OCI-LY7 (cell line): ENCODE results near the gene PLPPR4. TPM values are rescaled to one million over a fixed set of nuclear protein-coding genes. Genes with fewer than 3 reads are reported as not detected.

Experiments used
- BruUV-seq: library from RNA; stranded (reverse); fragments of 400-500 nt; replicated peaks from 2 replicates; lab custom pipeline; 2021; lab: Mats Ljungman, UMichigan
- CTCF ChIA-PET: fragments of 300-600 bp; sonication (Branson Sonifier 250); formaldehyde crosslinking; loops from one replicate; lab custom pipeline; 2022; ENCODE audit warnings: antibody characterized with exemption; ENCODE audit not compliant: unreplicated experiment; lab: Charles Lee
- POLR2A ChIA-PET: fragments of 300-600 bp; sonication (Branson Sonifier 250); formaldehyde crosslinking; loops from one replicate; lab custom pipeline; 2022; ENCODE audit warnings: antibody characterized with exemption; lab: Charles Lee
- DNase-seq: peaks from one replicate; pipeline ENCODE4 v3.0.0-alpha.2; 2015; ENCODE audit warnings: low spot score
- H2AFZ ChIP-seq: fragments of 200-600 bp; sonication (generic), shearing (Covaris generic); 2 replicates; pipeline ENCODE4 v1.6.1; 2014; ENCODE audit warnings: mild to moderate bottlenecking, antibody characterized with exemption, low read length, moderate library complexity
- H3K27ac ChIP-seq: fragments of 200-600 bp; sonication (generic); 2 replicates; pipeline ENCODE4 v1.5.1; 2014; ENCODE audit warnings: mixed run types, low read depth, mild to moderate bottlenecking, moderate library complexity, low read length, inconsistent platforms; ENCODE audit not compliant: poor library complexity, severe bottlenecking
- H3K36me3 ChIP-seq: fragments of 200-600 bp; sonication (generic); 2 replicates; pipeline ENCODE4 v1.6.1; 2014; ENCODE audit warnings: mild to moderate bottlenecking, antibody characterized with exemption, low read length, moderate library complexity, mixed read lengths; ENCODE audit not compliant: insufficient read depth
- H3K4me1 ChIP-seq: fragments of 200-600 bp; sonication (generic); 2 replicates; pipeline ENCODE4 v1.5.1; 2014; ENCODE audit warnings: mild to moderate bottlenecking, low read length; ENCODE audit not compliant: insufficient read depth, poor library complexity, severe bottlenecking
- H3K4me2 ChIP-seq: fragments of 200-600 bp; sonication (generic); 2 replicates; pipeline ENCODE4 v1.6.1; 2014; ENCODE audit warnings: mild to moderate bottlenecking, low read length
- H3K4me3 ChIP-seq: fragments of 200-600 bp; sonication (generic); 2 replicates; pipeline ENCODE4 v1.5.1; 2014; ENCODE audit warnings: mild to moderate bottlenecking, low read depth, low read length; ENCODE audit not compliant: poor library complexity, severe bottlenecking
- H3K79me2 ChIP-seq: fragments of 200-600 bp; sonication (generic); 2 replicates; pipeline ENCODE4 v1.6.1; 2016; ENCODE audit warnings: low read depth, mild to moderate bottlenecking, low read length, moderate library complexity, mixed read lengths; ENCODE audit not compliant: insufficient read depth
- H3K9me2 ChIP-seq: fragments of 200-600 bp; sonication (generic); 2 replicates; pipeline ENCODE4 v1.6.1; 2016; ENCODE audit warnings: mild to moderate bottlenecking, low read length, mixed read lengths; ENCODE audit not compliant: insufficient read depth
- H3K9me3 ChIP-seq: fragments of 200-600 bp; sonication (generic); 2 replicates; pipeline ENCODE4 v1.6.1; 2014; ENCODE audit warnings: mild to moderate bottlenecking, mixed run types, low read length, mixed read lengths
- H4K20me1 ChIP-seq: fragments of 200-600 bp; sonication (generic); 2 replicates; pipeline ENCODE4 v1.6.1; 2014; ENCODE audit warnings: mild to moderate bottlenecking, antibody characterized with exemption, low read length, moderate library complexity, mixed read lengths; ENCODE audit not compliant: insufficient read depth
- EZH2phosphoT487 ChIP-seq: fragments of 200-600 bp; sonication (generic); IDR thresholded peaks from 2 replicates; pipeline ENCODE4 v1.6.1; 2018; ENCODE audit warnings: low read depth, borderline replicate concordance, mild to moderate bottlenecking, mixed run types, antibody characterized with exemption, low read length, moderate library complexity, mixed read lengths
- intact Hi-C: fragments of 100-400 bp; cut with micrococcal nuclease; formaldehyde crosslinking; loops from one replicate; pipeline ENCODE4 v1.10.0; 2022; ENCODE audit not compliant: unreplicated experiment
- total RNA-seq, 2 experiments: library from RNA; depleted of rRNA in 1 of 2; stranded (reverse); fragments of >200 nt in 1 of 2; shearing (Covaris generic) in 1 of 2; gene quantifications; 2 replicates each; pipeline ENCODE4 v1.2.3, GENCODE V29; 2014 to 2022
- TF ChIP-seq, protein P1 (sequence below): fragments of 200-600 bp; sonication (generic); conservative IDR thresholded peaks from 2 replicates; pipeline ENCODE4 v1.5.1; 2014; ENCODE audit warnings: mild to moderate bottlenecking, antibody characterized with exemption, low read length, moderate library complexity, mixed read lengths

Gene PLPPR4
- total RNA-seq, 2 experiments from 2014 or later, result not detected

GRCh38 chr1:99326215-99326949 lies 62.1 kb downstream of the PLPPR4 start:
- ChIA-PET CTCF (no interaction called here), POLR2A (no interaction called here)
- Histone ChIP-seq H3K4me2 (no peak overlapping the region), H3K4me3 (no peak overlapping the region), H3K9me2 (no peaks in the 10 kb centered on the region), H4K20me1 (no peaks in the 10 kb centered on the region), H2AFZ (no peak overlapping the region), H3K27ac (no peak overlapping the region), H3K4me1 (no peaks in the 10 kb centered on the region), H3K9me3 (no peaks in the 10 kb centered on the region), H3K79me2 (no peaks in the 10 kb centered on the region), H3K36me3 (no peaks in the 10 kb centered on the region)
- no TSS peak for BruUV-seq
- TF ChIP-seq, protein P1, sequence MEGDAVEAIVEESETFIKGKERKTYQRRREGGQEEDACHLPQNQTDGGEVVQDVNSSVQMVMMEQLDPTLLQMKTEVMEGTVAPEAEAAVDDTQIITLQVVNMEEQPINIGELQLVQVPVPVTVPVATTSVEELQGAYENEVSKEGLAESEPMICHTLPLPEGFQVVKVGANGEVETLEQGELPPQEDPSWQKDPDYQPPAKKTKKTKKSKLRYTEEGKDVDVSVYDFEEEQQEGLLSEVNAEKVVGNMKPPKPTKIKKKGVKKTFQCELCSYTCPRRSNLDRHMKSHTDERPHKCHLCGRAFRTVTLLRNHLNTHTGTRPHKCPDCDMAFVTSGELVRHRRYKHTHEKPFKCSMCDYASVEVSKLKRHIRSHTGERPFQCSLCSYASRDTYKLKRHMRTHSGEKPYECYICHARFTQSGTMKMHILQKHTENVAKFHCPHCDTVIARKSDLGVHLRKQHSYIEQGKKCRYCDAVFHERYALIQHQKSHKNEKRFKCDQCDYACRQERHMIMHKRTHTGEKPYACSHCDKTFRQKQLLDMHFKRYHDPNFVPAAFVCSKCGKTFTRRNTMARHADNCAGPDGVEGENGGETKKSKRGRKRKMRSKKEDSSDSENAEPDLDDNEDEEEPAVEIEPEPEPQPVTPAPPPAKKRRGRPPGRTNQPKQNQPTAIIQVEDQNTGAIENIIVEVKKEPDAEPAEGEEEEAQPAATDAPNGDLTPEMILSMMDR, result peak; percentile 28; the same call in 1 of the 2 replicates
- TF ChIP-seq EZH2phosphoT487, result no peak
- intact Hi-C loops, result no loop called here
- DNase-seq, result no peak

DNA sequence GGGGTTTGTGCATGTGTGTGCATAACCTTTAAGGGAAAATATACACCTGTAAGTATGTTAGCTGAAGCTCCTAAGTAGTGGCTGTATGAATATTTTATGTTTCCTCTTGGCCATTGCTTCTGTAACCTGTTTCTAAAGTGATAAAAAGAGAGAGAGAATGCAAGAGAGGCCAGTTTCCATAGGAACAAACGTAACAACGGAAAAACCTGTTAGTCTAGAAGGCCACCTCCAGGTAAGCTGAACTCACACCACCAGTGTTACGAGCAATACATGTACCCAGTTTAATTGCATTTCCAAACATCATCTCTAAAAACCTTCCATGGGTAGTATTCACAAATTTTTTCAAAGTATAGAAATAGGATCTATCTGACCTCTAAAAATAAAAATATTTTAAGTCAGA lies 63.1 kb downstream of the PLPPR4 start:
- ChIA-PET CTCF (no interaction called here), POLR2A (interaction anchor here (0.7 kb wide), 1 partner anchor 226 kb away, joined by 3 read pairs; no protein-coding TSS in a partner anchor)
- H3K4me1 ChIP-seq, result no peaks in the 10 kb centered on the region
- no peak for TF ChIP-seq EZH2phosphoT487
- H3K27ac ChIP-seq, result no peak overlapping the region
- no peak overlapping the region for H3K4me3 ChIP-seq
- H3K36me3 ChIP-seq, result no peaks in the 10 kb centered on the region
- intact Hi-C loops, result no loop called here
- no peaks in the 10 kb centered on the region for H4K20me1 ChIP-seq
- no peak overlapping the region for H3K4me2 ChIP-seq
- no TSS peak for BruUV-seq
- H2AFZ ChIP-seq, result no peak overlapping the region
- no peak for DNase-seq
- no peaks in the 10 kb centered on the region for H3K9me3 ChIP-seq
- no peaks in the 10 kb centered on the region for H3K9me2 ChIP-seq
- H3K79me2 ChIP-seq, result no peaks in the 10 kb centered on the region

- Histone ChIP-seq H3K4me2 (no peak overlapping the region), H3K9me3 (no peaks in the 10 kb centered on the region), H3K4me3 (no peak overlapping the region), H3K9me2 (no peaks in the 10 kb centered on the region), H3K27ac (no peak overlapping the region), H4K20me1 (no peaks in the 10 kb centered on the region), H2AFZ (no peak overlapping the region), H3K4me1 (no peaks in the 10 kb centered on the region), H3K79me2 (no peaks in the 10 kb centered on the region), H3K36me3 (no peaks in the 10 kb centered on the region)
- BruUV-seq, result no TSS peak
- TF ChIP-seq EZH2phosphoT487, result no peak
- TF ChIP-seq, protein P1, result no peak
- intact Hi-C loops, result no loop called here
- CTCF ChIA-PET, result no interaction called here
- no peak for DNase-seq
- POLR2A ChIA-PET, result interaction anchor here (0.7 kb wide), 1 partner anchor 225 kb away, joined by 3 read pairs; no protein-coding TSS in a partner anchor
Measured at GRCh38 chr1:99328171-99328570, 63.9 kb downstream of the PLPPR4 start.
